H1 (cell line): ENCODE measurements around the gene RNF125. TPM values are rescaled to one million over a fixed set of nuclear protein-coding genes. Genes with fewer than 3 reads are reported as not detected.

Source experiments
- ATF2 ChIP-seq: IDR thresholded peaks from 2 replicates; pipeline ENCODE4 v1.6.1; 2012; ENCODE audit warnings: low read length, inconsistent platforms
- EP300 ChIP-seq, 2 experiments: IDR thresholded peaks; 1 replicate in 1 of 2; 2 replicates in 1 of 2; pipeline ENCODE4 v1.6.1; 2011 to 2012; ENCODE audit warnings: low read depth in 2 of 2, low read length in 2 of 2, mild to moderate bottlenecking in 2 of 2, borderline replicate concordance in 1 of 2, inconsistent platforms in 1 of 2, moderate library complexity in 1 of 2
- FOSL1 ChIP-seq: IDR thresholded peaks from 2 replicates; pipeline ENCODE4 v1.6.1; 2011; ENCODE audit warnings: mild to moderate bottlenecking, low read depth, low read length, moderate library complexity; ENCODE audit not compliant: insufficient read depth
- GABPA ChIP-seq: IDR thresholded peaks from 2 replicates; pipeline ENCODE4 v1.6.1; 2011; ENCODE audit warnings: mild to moderate bottlenecking, low read length, moderate library complexity, borderline replicate concordance; ENCODE audit not compliant: insufficient read depth
- RFX5 ChIP-seq: IDR thresholded peaks from 2 replicates; pipeline ENCODE4 v1.6.1; 2011; ENCODE audit warnings: low read depth, low read length, improper control_type of control experiment, borderline replicate concordance
- SAP30 ChIP-seq: fragments of 300-600 bp; sonication (generic); IDR thresholded peaks from 2 replicates; pipeline ENCODE4 v1.7.1; 2012; ENCODE audit warnings: low read length, moderate library complexity, mild to moderate bottlenecking, inconsistent platforms; ENCODE audit not compliant: insufficient read depth, insufficient replicate concordance
- TAF7 ChIP-seq: optimal IDR thresholded peaks from 2 replicates; pipeline ENCODE3; 2011; ENCODE audit warnings: low read depth, mild to moderate bottlenecking, inconsistent platforms, low read length, moderate library complexity, borderline replicate concordance
- polyA plus RNA-seq, 7 experiments: library from polyadenylated mRNA; depleted of rRNA in 3 of 7; stranded (reverse) in 5 of 7; unstranded in 2 of 7; fragments of >200 nt in 5 of 7; fragments of 200-250 nt in 2 of 7; gene quantifications; 1 replicate in 5 of 7; 2 replicates in 1 of 7; 4 replicates in 1 of 7; pipeline versions ENCODE4 v1.2.1 to v1.2.3, GENCODE V29; 2011 to 2013; ENCODE audit warnings: missing spikeins in 2 of 7, mixed read lengths in 2 of 7
- total RNA-seq: library from RNA; stranded (reverse); fragmentation: NEBNext Ultra II Directional; extraction: Animal tissue kit (Norgen Biotek cat#: 25700); gene quantifications from 2 replicates; pipeline ENCODE4 v1.2.1, GENCODE V29; 2021

Gene RNF125
- total and polyA plus RNA-seq, 2 of the 8 experiments (the other 6 are each of a cell fraction or from before 2014, with no cell fraction given): 14.3 to 15.2 TPM

- TF ChIP-seq ATF2 (no peak), GABPA (no peak), TAF7 (no peak), RFX5 (no peak), SAP30 (no peak), EP300 (IDR thresholded peaks at IDR 0.05; ENCODE audit: borderline replicate concordance in 1 of 2, low read depth in 2 of 2, low read length in 2 of 2) (no peak), FOSL1 (no peak)
These were observed 65.2 kb downstream of the RNF125 start (continued) for GRCh38 chr18:32083781-32084180.
